ENCODE measurements around the gene LRR1. TPM values are rescaled to one million over a fixed set of nuclear protein-coding genes. Genes with fewer than 3 reads are reported as not detected.
"Not testable (repeated sequence)": the region's sequence is repeated elsewhere in the genome, so short reads cannot be mapped to it uniquely, and the experiment has no call there.

LRR1 gene
- total RNA-seq, 2 donors from 2014 or later, result 7.0 to 8.4 TPM

GRCh38 chr14:49615776-49616175, 17.0 kb downstream of the LRR1 start:
- no peaks in the 10 kb centered on the region for H3K27me3 ChIP-seq (replicated peaks; ENCODE audit: insufficient read depth)
- no peaks in the 10 kb centered on the region for H3K9me3 ChIP-seq
- 86% methylated on average over 6 of the region's 6 CpGs for WGBS
- no peaks in the 10 kb centered on the region for H3K36me3 ChIP-seq
- H3K4me3 ChIP-seq, result no peak overlapping the region
- H3K4me1 ChIP-seq (replicated peaks), result no peaks in the 10 kb centered on the region
- intact Hi-C loops (cut with DNase I), result no loop called here
- DNase-seq (ENCODE audit: low spot score), result no peak
- TF ChIP-seq POLR2AphosphoS5 (IDR thresholded peaks at IDR 0.05), result no peak
- TF ChIP-seq CTCF (IDR thresholded peaks at IDR 0.05), result no peak
- no peak for TF ChIP-seq POLR2A (IDR thresholded peaks at IDR 0.05)
- no peak overlapping the region for H3K27ac ChIP-seq

GRCh38 chr14:49617852-49618519, 19.2 kb downstream of the LRR1 start:
- no peaks in the 10 kb centered on the region for H3K27me3 ChIP-seq (replicated peaks; ENCODE audit: insufficient read depth)
- no peak for DNase-seq (ENCODE audit: low spot score)
- H3K36me3 ChIP-seq, result no peaks in the 10 kb centered on the region
- intact Hi-C loops (cut with DNase I), result no loop called here
- WGBS, result 82% methylated on average over 6 of the region's 6 CpGs
- no peak overlapping the region for H3K27ac ChIP-seq
- no peaks in the 10 kb centered on the region for H3K9me3 ChIP-seq
- no peak for TF ChIP-seq POLR2AphosphoS5 (IDR thresholded peaks at IDR 0.05)
- TF ChIP-seq POLR2A (IDR thresholded peaks at IDR 0.05), result no peak
- no peak for TF ChIP-seq CTCF (IDR thresholded peaks at IDR 0.05)
- no peak overlapping the region for H3K4me3 ChIP-seq
- no peaks in the 10 kb centered on the region for H3K4me1 ChIP-seq (replicated peaks)

GRCh38 chr14:49619273-49619672, 20.5 kb downstream of the LRR1 start:
- WGBS, result 63% methylated on average over 19 of the region's 19 CpGs
- intact Hi-C loops (cut with DNase I); H3K9me3 ChIP-seq; H3K4me1 ChIP-seq (replicated peaks); H3K27me3 ChIP-seq (replicated peaks; ENCODE audit: insufficient read depth); DNase-seq (ENCODE audit: low spot score); H3K27ac ChIP-seq; H3K36me3 ChIP-seq: not testable (repeated sequence)
- peak overlapping the region; percentile 94 to 95 for H3K4me3 ChIP-seq

GRCh38 chr14:49619730-49620129, 21.0 kb downstream of the LRR1 start:
- H3K27me3 ChIP-seq (replicated peaks; ENCODE audit: insufficient read depth), result no peaks in the 10 kb centered on the region
- DNase-seq (ENCODE audit: low spot score), result no peak
- 1% methylated on average over 11 of the region's 11 CpGs for WGBS
- intact Hi-C loops (cut with DNase I), result no loop called here
- H3K27ac ChIP-seq, result peak overlapping the region; percentile 92
- peak overlapping the region; percentile 94 to 95 for H3K4me3 ChIP-seq
- H3K36me3 ChIP-seq, result no peaks in the 10 kb centered on the region
- H3K9me3 ChIP-seq, result no peaks in the 10 kb centered on the region
- TF ChIP-seq POLR2A (IDR thresholded peaks at IDR 0.05), result no peak
- TF ChIP-seq POLR2AphosphoS5 (IDR thresholded peaks at IDR 0.05), result no peak
- peaks cover 6% of the 10 kb centered on the region for H3K4me1 ChIP-seq (replicated peaks)

GRCh38 chr14:49620182-49621113, 21.7 kb downstream of the LRR1 start, which contains the start of the genes MGAT2 and RPL36AL:
TSS of gene MGAT2 (plus strand) at chr14:49620799. CDS start at chr14:49621269, 470 bp downstream.
TSS of gene RPL36AL (minus strand) at chr14:49620626. CDS start at chr14:49619104, 1,522 bp downstream.
- peak; percentile 98 for DNase-seq (ENCODE audit: low spot score)
- Histone ChIP-seq H3K27me3 (replicated peaks; ENCODE audit: insufficient read depth) (no peaks in the 10 kb centered on the region), H3K9me3 (no peaks in the 10 kb centered on the region), H3K4me3 (peak within 1 kb of the TSS; percentile 94 to 95), H3K27ac (peak within 1 kb of the TSS; percentile 92), H3K36me3 (no peaks in the 10 kb centered on the region), H3K4me1 (replicated peaks) (peaks cover 6% of the 10 kb centered on the region)
- TF ChIP-seq CTCF (IDR thresholded peaks at IDR 0.05), result peak in 3 of 4 experiments; percentile 17 to 60 (median 51)
- peak; percentile 91 for TF ChIP-seq POLR2A (IDR thresholded peaks at IDR 0.05)
- TF ChIP-seq POLR2AphosphoS5 (IDR thresholded peaks at IDR 0.05), result peak; percentile 98
- intact Hi-C loops (cut with DNase I), result no loop called here
- under 1% methylated on average over 77 of the region's 85 CpGs for WGBS
